Activated naive CD4-positive, alpha-beta T cell treated with anti-CD3 and anti-CD28 coated beads, Interleukin-2, amount 10 ng/mL, durations not matched to agents 7 days and 5 days (primary cell): Measurements from ENCODE around the gene UBAC1.

ENCODE experiments used
- CTCF ChIA-PET: fragments of 350-600 bp; sonication (Branson Sonifier 250); formaldehyde crosslinking; loops from one replicate; lab custom pipeline; 2021; ENCODE audit warnings: antibody characterized with exemption; lab: Charles Lee
- DNase-seq: peaks from one replicate; pipeline ENCODE4 v3.0.0-alpha.2; 2020
- H3K27ac Mint-ChIP-seq: one replicate; pipeline ENCODE4 v1.8.0; 2021; ENCODE audit warnings: mild to moderate bottlenecking, moderate library complexity, mixed read lengths
- H3K27me3 Mint-ChIP-seq: one replicate; pipeline ENCODE4 v1.8.0; 2021; ENCODE audit warnings: mild to moderate bottlenecking, mixed read lengths
- H3K36me3 Mint-ChIP-seq: one replicate; pipeline ENCODE4 v1.8.0; 2021; ENCODE audit warnings: mixed read lengths
- H3K4me1 Mint-ChIP-seq: one replicate; pipeline ENCODE4 v1.8.0; 2021; ENCODE audit warnings: mixed read lengths
- H3K4me3 Mint-ChIP-seq: one replicate; pipeline ENCODE4 v1.8.0; 2021; ENCODE audit warnings: mild to moderate bottlenecking, moderate library complexity, mixed read lengths
- H3K9me3 Mint-ChIP-seq: one replicate; pipeline ENCODE4 v1.8.0; 2021; ENCODE audit warnings: mixed read lengths

The UBAC1 gene

GRCh38 chr9:136001231-136001630 lies 40.1 kb upstream of the UBAC1 start:
- no peak overlapping the region for H3K4me3 Mint-ChIP-seq
- H3K9me3 Mint-ChIP-seq, result no peaks in the 10 kb centered on the region
- CTCF ChIA-PET, result no interaction called here
- peaks cover 4% of the 10 kb centered on the region for H3K27me3 Mint-ChIP-seq
- H3K4me1 Mint-ChIP-seq, result no peaks in the 10 kb centered on the region
- H3K36me3 Mint-ChIP-seq, result no peaks in the 10 kb centered on the region
- no peak overlapping the region for H3K27ac Mint-ChIP-seq
- DNase-seq, result no peak

DNA sequence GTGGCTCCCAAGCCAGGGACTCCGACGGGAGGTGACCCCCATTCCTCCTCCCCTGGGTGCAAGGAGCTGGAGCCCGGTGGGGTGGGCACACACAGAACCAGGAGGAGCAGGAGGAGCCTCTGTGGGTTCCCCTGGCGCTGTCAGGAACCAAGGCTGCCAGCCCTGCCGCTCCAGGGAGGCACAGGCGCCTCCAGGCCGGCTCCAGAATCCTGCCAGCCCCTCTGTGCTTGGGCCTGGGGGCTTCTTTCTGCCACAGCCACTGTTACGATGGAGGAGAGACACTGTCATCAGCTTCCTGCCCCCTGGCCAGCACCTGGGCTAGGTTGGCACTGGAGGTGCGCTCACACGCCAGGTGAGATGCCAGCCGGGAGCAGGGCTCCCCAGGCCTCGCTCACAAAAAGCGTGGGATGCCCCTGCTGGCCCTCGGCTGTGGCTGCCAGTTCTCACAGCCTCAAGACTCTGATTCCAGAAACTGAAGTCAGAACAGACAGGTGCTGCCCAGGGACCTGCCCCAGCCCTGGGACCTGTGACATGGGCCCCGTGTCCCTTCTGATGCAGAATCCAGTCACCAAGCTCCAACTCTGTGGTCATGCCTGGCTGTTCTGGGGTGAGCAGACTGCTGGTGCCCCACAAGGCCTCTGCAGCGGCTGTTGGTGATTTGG lies 37.4 kb upstream of the UBAC1 start:
- peaks cover 7% of the 10 kb centered on the region for H3K27me3 Mint-ChIP-seq
- no peaks in the 10 kb centered on the region for H3K9me3 Mint-ChIP-seq
- H3K36me3 Mint-ChIP-seq, result no peaks in the 10 kb centered on the region
- no peak overlapping the region for H3K27ac Mint-ChIP-seq
- DNase-seq, result no peak
- H3K4me3 Mint-ChIP-seq, result no peak overlapping the region
- CTCF ChIA-PET, result no interaction called here
- peaks cover 4% of the 10 kb centered on the region for H3K4me1 Mint-ChIP-seq

DNA sequence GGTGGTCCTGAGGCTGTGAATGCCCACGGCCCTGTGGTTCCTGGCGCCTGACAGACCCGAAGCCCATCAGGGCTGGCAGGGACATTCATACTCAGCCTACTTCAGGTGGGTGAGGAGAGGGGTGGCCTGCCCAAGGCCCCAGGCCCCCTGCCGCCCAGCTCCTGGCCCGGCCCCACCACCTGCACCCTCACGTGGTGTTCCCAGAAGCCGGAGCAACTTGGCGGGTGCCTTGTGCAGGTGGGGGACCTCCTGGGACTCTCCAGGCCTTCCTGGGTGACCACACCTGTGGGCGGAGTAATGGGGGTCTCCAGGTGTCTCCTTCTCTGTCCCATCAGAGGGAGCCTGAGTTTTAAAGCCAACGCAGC lies 36.8 kb upstream of the UBAC1 start:
- Mint-ChIP-seq H3K4me1 (peaks cover 4% of the 10 kb centered on the region), H3K4me3 (no peak overlapping the region), H3K36me3 (no peaks in the 10 kb centered on the region), H3K27ac (no peak overlapping the region), H3K27me3 (peaks cover 7% of the 10 kb centered on the region), H3K9me3 (no peaks in the 10 kb centered on the region)
- CTCF ChIA-PET, result no interaction called here
- DNase-seq, result no peak

DNA sequence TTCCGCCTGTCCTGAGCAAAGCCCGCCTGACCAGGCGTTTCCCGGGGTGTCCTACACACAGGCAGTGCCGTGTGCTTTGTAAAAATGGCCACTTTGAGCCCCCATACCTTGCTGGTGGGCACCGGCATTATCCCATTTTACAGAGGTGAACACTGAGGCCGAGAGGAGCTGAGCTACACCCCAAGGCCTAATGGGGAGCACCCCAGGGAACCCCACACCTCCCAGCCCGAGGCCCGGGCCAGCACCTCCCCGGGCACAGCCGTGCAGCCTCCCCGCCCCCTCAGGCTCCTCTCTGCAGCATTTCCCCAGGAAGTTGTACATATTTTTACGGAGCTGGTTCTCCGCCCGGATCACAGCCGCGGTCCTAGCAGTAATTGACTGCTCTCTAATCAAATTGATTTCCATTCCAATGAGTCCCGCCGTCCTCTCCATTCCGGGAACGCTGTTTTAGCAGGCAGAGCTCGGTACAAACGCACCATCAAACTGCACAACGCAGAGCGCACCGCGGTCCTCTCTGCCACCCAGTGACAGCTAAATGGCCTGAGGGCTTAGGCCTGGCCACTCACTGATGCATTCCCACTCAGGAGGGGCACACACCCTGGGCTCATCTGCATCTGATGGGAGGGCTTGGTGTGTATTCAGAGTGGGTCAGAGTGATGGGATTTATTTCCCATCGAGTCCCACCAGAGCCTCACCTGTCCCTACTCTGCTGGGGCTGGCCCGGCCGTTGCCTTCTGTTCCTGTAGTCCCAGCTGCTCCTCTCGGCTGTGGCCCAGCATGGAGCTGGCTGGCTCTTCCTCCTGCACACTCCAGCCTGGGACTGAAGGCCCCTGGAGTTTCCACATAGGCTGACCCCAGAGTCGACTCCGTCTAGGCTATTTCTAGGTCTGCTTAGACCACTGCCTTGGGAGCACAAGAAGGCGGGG lies 36.2 kb upstream of the UBAC1 start:
- H3K27me3 Mint-ChIP-seq, result peaks cover 7% of the 10 kb centered on the region
- H3K36me3 Mint-ChIP-seq, result no peaks in the 10 kb centered on the region
- H3K4me3 Mint-ChIP-seq, result no peak overlapping the region
- peaks cover 9% of the 10 kb centered on the region for H3K4me1 Mint-ChIP-seq
- H3K27ac Mint-ChIP-seq, result no peak overlapping the region
- DNase-seq, result no peak
- CTCF ChIA-PET, result no interaction called here
- no peaks in the 10 kb centered on the region for H3K9me3 Mint-ChIP-seq

DNA sequence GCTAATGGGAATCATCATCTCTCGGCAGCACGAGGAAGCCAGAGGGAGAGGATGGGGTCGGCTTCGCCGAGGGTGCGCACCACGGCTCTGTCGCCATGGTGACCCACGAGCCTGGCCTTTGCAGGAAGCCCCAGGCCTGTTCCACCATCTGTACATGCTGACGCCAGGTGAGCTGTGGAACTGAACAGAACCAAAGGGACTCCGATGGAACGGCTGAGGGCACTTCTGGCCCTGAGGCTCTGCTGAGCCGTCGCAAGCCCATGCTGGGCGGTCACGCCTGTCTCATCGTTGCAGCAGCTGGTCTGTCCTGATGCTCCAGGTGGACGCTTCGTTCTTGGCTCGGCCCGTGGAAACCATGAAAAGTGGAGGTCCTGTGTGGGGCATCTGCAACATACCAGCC lies 34.6 kb upstream of the UBAC1 start:
- Mint-ChIP-seq H3K4me1 (peaks cover 19% of the 10 kb centered on the region), H3K36me3 (no peaks in the 10 kb centered on the region), H3K27me3 (peaks cover 13% of the 10 kb centered on the region), H3K4me3 (no peak overlapping the region), H3K27ac (no peak overlapping the region), H3K9me3 (no peaks in the 10 kb centered on the region)
- CTCF ChIA-PET, result no interaction called here
- no peak for DNase-seq

- CTCF ChIA-PET, result no interaction called here
- H3K9me3 Mint-ChIP-seq, result no peaks in the 10 kb centered on the region
- peaks cover 25% of the 10 kb centered on the region for H3K27me3 Mint-ChIP-seq
- no peak for DNase-seq
- no peak overlapping the region for H3K27ac Mint-ChIP-seq
- no peak overlapping the region for H3K4me3 Mint-ChIP-seq
- H3K36me3 Mint-ChIP-seq, result no peaks in the 10 kb centered on the region
- H3K4me1 Mint-ChIP-seq, result peaks cover 27% of the 10 kb centered on the region
These were observed 33.5 kb upstream of the UBAC1 start for GRCh38 chr9:135994501-135995192.

GRCh38 chr9:135993765-135994500 lies 32.8 kb upstream of the UBAC1 start:
- Mint-ChIP-seq H3K27me3 (peaks cover 32% of the 10 kb centered on the region), H3K27ac (no peak overlapping the region), H3K36me3 (no peaks in the 10 kb centered on the region), H3K9me3 (no peaks in the 10 kb centered on the region), H3K4me3 (no peak overlapping the region), H3K4me1 (peaks cover 28% of the 10 kb centered on the region)
- CTCF ChIA-PET, result no interaction called here
- no peak for DNase-seq

GRCh38 chr9:135993409-135993742 lies 32.2 kb upstream of the UBAC1 start:
- H3K27ac Mint-ChIP-seq, result no peak overlapping the region
- H3K9me3 Mint-ChIP-seq, result no peaks in the 10 kb centered on the region
- CTCF ChIA-PET, result no interaction called here
- H3K4me3 Mint-ChIP-seq, result no peak overlapping the region
- peaks cover 28% of the 10 kb centered on the region for H3K4me1 Mint-ChIP-seq
- H3K36me3 Mint-ChIP-seq, result no peaks in the 10 kb centered on the region
- DNase-seq, result no peak
- peaks cover 35% of the 10 kb centered on the region for H3K27me3 Mint-ChIP-seq

DNA sequence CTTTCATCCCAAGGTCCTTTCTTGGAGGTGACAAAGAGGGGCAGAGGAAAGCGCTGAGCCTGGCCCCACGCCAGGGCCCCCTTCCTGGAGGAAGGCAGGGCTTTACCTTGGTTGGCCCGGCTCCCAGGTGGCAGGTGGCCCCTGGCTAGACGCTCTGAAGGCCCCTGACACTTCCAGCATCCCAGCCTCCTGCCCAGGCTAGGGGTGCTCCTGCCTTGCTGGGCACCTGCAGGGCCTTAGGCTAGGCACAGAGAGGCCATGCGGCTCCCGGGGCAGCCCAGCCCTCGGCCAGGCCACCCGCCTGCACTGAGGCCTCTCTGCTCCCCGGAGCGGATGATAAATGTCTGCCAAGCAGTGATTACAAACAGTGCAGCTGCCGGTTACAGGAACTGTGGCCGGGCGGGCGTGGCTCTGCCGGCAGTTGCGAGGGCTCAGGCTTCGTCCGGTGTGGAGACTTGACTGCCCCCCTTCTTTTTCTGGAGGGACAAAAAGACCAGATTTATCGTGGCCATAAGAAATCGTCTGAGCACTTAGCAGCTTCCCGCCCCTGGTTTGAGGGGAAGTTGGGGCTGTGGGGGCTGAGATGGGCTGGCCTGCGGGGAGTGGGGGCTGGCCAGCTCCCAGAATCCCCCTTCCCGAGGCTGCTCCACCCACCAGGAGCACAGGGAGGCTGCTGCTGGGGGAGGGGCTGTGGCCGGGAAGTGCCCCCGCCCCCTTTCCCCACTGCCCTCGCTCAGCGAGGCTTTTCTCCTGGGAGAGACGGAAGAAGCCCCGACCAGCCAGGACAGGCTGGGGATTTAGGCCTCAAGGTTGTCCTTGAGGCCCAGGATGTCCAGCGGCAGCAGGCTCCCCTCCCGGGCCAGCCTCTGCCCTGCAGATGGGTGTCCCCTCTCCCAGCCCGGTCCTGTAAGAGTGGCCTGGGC lies 31.6 kb upstream of the UBAC1 start:
- CTCF ChIA-PET, result no interaction called here
- Mint-ChIP-seq H3K27ac (peak overlapping the region; percentile 52), H3K4me1 (peaks cover 28% of the 10 kb centered on the region), H3K27me3 (peaks cover 39% of the 10 kb centered on the region), H3K4me3 (no peak overlapping the region), H3K36me3 (no peaks in the 10 kb centered on the region), H3K9me3 (no peaks in the 10 kb centered on the region)
- peak; percentile 64 for DNase-seq

DNA sequence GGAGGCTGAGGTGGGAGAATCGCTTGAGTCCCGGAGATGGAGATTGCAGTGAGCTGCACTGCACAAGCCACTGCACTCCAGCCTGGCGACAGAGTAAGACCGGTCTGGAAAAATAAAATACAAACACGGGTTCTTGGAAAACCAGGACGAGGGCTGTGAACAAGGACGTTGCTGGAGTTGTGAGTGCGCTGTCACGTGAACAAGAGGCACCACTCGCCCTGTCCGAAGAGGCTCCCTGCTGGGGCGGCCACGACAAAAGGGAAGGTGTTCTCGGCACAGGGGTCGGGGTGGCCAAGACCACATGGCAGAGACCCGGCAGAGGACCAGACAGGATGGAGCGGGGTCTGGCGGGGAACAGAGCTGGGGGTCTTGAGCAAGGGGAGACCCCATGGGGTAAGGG lies 30.6 kb upstream of the UBAC1 start:
- CTCF ChIA-PET, result no interaction called here
- H3K27ac Mint-ChIP-seq, result no peak overlapping the region
- peaks cover 28% of the 10 kb centered on the region for H3K4me1 Mint-ChIP-seq
- no peak for DNase-seq
- H3K27me3 Mint-ChIP-seq, result peaks cover 39% of the 10 kb centered on the region
- H3K36me3 Mint-ChIP-seq, result no peaks in the 10 kb centered on the region
- no peaks in the 10 kb centered on the region for H3K9me3 Mint-ChIP-seq
- no peak overlapping the region for H3K4me3 Mint-ChIP-seq

GRCh38 chr9:135990468-135991429 lies 29.6 kb upstream of the UBAC1 start:
- Mint-ChIP-seq H3K4me3 (no peak overlapping the region), H3K27me3 (peaks cover 41% of the 10 kb centered on the region), H3K4me1 (peaks cover 28% of the 10 kb centered on the region), H3K36me3 (no peaks in the 10 kb centered on the region), H3K9me3 (no peaks in the 10 kb centered on the region), H3K27ac (no peak overlapping the region)
- DNase-seq, result peak; percentile 63
- CTCF ChIA-PET, result no interaction called here

GRCh38 chr9:135989722-135990467 lies 28.7 kb upstream of the UBAC1 start:
- Mint-ChIP-seq H3K9me3 (no peaks in the 10 kb centered on the region), H3K4me1 (peaks cover 28% of the 10 kb centered on the region), H3K27ac (no peak overlapping the region), H3K36me3 (no peaks in the 10 kb centered on the region), H3K27me3 (peaks cover 46% of the 10 kb centered on the region), H3K4me3 (no peak overlapping the region)
- CTCF ChIA-PET, result interaction anchor here (0.8 kb wide), 1 partner anchor 22 kb away, joined by 5 read pairs; no protein-coding TSS in a partner anchor
- peak; percentile 49 for DNase-seq
